HG02938 (cell line): Measurements from ENCODE around the gene HRH2.

ENCODE experiments used
- ATAC-seq: cut with Tn5 transposase; IDR thresholded peaks from one replicate; pipeline ENCODE4 v1.9.1; 2021; ENCODE audit warnings: mild to moderate bottlenecking, moderate library complexity; ENCODE audit not compliant: unreplicated experiment

The HRH2 gene

DNA sequence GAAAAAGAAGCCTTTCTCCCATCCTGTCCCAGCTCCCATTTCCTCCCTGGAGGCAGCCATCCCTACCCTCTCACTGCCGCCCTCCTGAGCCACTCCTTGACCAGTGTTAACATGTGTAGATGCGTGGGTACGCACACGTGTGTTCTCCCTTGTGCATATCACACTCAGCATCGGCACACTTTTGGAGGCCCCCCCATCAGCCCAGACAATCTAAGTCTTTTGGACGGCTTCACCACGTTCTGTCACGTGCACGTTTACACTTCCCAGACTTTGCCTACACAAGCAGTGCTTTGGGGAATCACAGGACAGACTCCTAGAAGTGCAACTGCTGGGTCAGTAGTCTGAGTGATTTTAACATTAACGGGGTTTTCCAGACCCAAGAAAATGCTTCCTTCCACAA is 18.0 kb downstream of the HRH2 start:
- ATAC-seq: no peak

- no peak for ATAC-seq
These were observed 19.7 kb downstream of the HRH2 start for GRCh38 chr5:175677571-175677970.

- no peak for ATAC-seq
These were observed 20.2 kb downstream of the HRH2 start for GRCh38 chr5:175678074-175678473.

DNA sequence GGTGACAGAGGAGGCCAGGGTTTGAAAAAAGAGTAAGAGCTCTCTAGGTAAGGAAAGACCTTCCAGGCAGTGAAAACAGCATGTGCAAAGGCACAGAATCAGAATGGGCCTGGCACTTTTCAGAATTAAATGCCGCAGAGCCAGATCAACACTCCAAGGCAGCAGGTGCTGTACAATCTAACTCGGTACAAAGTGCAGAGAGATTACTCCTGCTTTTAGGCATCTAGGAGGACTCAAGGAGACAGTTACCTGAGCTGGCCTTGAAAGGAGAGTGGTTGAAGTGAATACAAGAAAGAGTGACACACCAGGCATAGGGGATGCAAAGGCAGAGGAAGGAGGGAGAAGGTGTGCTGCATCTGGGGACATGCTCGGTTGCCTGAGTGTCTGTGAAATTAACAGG is 21.5 kb downstream of the HRH2 start:
- ATAC-seq: no peak

GRCh38 chr5:175680020-175680419 is 22.1 kb downstream of the HRH2 start:
- no peak for ATAC-seq

DNA sequence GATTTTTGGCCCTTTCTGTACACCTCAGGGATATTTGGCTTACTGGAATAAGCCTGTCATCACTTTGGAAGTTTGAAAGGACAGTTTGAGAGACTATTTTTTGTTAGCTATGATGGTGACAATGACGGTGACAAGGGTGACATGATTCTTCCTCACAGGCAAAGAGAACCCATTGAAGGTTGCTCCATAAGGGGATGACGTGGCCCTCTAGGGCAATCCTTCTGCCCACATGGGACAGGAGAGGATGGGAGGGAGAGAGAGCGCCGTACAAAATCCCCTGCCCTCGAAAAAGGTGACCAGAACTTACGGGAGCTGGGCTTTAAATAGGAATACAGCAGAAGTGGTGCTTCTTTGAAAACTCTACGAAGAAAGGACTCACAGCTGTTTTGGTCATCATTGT is 22.6 kb downstream of the HRH2 start:
- ATAC-seq: no peak

DNA sequence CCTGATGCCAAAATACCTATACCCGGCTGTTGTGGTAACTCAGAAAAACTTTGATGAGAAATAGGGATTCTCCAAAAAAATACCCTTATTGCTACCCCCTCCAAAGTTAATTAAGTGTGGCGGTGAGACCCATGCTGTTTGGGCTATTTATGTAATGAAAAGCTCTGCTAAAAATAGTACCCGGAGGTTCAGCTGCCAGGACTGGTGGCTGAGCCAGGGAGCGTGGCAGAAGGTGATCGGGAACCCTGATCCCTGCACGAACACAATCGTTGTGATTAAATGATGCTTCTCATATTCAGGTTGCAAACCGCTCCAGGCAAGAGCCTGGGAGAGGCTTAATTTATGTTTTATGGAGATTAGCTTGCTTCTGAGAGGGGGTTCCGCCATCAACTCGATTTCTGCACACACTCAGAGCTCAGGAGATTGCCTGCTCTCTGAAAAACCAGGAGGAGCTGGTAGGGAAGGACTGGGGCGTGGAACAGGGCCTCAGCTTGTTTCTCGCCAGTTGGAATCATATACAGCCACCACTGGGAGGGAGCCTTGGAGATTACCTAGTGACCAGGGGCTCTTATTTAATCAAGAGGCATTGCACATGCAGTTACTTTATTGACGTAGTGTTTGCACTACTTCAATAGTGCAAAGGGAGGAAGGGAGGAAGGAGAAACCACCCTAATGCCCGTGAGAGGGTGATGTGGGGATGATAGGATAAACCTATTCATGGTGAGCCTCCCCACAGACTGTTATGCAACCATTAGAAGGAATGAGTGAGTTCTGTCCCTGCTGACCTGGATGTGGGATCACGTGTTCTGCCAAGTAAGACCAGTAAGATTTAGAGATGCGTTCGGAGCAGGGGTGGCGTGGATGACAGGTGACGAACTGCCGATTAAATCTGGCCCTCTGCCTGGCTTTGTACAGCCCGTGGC is 23.4 kb downstream of the HRH2 start:
- ATAC-seq: no peak

GRCh38 chr5:175681968-175682340 is 24.1 kb downstream of the HRH2 start:
- ATAC-seq: no peak

DNA sequence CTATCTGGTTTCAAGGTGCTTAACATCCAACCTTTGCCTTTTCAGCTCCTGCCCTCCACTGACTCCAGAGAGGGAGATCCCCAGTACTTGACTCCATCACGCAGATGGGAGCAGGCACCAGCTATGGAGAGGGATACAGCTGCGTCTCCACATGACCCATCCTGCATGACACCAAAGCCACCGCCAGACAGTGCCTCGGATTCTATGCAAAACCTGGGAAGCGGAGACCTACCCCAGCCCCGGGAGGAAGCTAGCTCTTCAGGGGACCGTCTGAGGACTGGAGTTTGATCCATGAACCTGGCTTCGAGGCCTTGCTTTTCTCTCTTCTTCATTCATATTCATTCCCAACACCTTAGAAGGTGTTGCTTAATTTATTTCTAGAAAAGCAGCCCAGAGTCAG is 24.8 kb downstream of the HRH2 start:
- no peak for ATAC-seq

GRCh38 chr5:175683231-175683630 is 25.4 kb downstream of the HRH2 start:
- ATAC-seq: no peak

DNA sequence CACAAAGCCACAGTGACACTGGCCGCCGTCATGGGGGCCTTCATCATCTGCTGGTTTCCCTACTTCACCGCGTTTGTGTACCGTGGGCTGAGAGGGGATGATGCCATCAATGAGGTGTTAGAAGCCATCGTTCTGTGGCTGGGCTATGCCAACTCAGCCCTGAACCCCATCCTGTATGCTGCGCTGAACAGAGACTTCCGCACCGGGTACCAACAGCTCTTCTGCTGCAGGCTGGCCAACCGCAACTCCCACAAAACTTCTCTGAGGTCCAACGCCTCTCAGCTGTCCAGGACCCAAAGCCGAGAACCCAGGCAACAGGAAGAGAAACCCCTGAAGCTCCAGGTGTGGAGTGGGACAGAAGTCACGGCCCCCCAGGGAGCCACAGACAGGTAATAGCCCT is 26.1 kb downstream of the HRH2 start:
- ATAC-seq: no peak

- no peak for ATAC-seq
These were observed 27.1 kb downstream of the HRH2 start for GRCh38 chr5:175684931-175685330.

DNA sequence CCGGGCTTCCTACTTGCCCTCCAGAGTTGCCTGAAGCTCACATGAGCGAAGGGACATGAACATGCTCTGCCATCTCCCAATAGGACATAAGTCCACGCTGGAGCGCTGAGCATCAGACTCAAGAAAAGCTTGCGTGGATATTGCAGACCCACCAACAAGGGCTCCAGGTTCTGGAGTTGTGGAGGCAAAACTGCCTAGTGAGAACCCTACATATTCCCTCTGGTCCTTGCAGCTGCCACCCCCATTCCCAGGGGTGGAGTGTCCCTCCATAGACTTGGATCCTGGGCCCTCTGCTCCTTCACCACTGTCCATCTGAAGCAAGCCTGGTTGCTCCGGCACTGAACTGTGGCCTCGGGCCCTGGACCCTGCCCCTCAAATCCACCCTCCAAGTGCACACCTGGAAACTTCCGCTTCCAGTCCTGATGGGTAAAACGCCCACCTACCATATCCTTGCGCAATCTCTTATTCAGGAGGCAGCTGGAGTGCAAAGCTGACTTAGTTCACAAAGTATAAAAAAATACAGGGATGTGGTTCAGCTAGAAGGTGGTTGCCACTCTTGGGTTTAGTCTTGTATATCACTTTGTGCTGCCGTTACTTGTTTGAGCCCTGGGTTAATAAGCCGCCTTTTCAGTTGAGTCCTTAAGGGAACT is 28.0 kb downstream of the HRH2 start:
- no peak for ATAC-seq

DNA sequence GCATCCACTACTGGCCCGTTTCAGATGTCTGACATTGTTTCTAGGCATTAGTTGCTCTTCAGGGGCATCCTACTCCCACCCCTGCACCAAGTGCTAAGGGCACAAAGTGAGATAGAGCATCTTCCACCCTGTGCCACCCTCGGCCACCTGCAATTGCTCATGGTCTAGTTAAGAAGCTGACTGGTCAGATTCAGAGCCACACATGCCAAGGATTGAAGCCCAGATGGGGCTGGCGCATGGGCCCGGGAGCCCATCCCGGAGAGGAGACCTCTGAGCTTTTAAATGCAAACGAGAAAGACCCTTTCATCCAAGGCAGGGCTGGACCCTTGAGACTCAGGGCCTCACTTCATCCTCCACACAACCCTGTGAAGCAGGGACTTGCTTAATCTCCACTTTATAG is 28.5 kb downstream of the HRH2 start:
- no peak for ATAC-seq

DNA sequence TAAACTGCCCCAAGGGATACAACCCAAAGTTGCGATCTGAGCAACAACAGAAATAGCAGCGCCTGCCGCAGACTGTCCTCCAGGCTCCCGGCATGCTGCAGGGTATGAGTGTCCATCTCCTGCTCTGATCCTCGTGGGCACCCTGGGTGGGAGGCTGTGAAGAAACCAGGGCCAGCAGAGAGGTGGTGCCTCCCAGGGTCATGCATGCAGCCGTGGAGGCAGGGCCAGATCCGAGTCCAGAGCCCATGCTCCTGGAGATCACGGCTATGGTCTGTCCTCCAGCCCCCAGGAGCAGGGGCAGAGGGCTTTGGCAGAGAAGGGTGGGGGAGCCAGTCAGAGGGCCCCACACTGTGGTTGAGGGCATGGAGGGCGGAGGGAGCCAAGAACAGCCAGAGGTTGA is 29.0 kb downstream of the HRH2 start:
- ATAC-seq: no peak

DNA sequence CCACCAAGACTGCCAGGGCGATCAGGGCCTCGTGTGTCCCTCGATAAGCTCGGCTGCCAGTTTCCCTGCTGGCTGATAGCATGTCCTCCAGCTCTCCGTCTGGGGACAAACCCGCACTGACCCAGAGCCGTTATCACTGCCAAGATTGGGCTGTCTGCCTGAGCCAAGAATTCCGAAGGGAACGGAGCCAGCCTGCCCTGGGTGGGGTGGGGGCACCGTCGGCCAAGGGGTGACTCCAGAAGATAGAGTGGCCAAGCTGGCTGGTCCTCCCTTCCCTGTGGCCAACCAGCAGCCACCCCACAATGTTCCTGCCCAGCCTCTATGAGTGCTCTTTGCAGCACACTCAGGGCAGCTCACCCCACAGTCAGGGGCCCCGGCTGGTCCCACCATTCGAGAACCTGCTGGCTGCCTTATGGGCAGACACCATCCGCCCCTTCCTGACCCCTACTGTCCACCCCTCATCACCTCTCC is 29.4 kb downstream of the HRH2 start:
- no peak for ATAC-seq

- no peak for ATAC-seq
These were observed 30.7 kb downstream of the HRH2 start for GRCh38 chr5:175688352-175689146.

- ATAC-seq: no peak
These were observed 31.5 kb downstream of the HRH2 start for GRCh38 chr5:175689147-175689991.

DNA sequence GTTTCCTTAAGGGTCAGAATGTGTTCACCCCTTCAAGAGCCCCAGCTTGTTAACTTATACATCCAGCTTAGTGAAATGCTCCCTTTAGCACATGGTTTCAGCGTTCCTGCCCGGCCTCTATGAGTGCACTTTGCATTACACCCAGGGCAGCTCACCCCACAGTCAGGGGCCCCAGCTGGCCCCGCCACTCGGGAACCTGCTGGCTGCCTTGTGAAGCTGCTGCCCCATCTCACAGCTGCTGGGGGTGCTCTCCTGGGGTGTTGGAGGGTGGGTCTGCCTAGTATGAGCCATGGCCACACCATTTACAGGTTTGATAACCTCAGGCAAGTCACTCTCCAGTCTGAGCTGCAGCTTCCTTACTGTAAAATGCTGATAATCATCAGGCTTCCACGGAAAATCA is 32.2 kb downstream of the HRH2 start:
- no peak for ATAC-seq

DNA sequence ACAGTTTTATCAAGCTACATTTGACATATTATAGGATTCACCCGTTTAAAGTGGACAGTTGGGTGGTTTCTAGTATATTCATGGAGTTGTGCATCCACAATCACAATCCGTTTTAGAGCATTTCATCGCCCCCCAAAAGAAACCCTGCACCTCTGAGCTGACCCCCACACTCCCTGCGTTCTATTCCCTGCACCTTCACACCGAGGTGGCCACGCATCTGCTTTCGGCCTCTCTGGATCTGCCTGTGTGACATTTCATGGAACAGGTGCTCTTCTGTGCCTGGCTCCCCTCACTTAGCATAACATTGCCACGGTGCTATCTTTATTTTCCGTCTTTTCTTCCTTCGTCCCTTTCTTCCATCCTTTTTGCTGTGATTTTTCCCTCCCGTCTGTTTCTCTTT is 32.7 kb downstream of the HRH2 start:
- no peak for ATAC-seq

DNA sequence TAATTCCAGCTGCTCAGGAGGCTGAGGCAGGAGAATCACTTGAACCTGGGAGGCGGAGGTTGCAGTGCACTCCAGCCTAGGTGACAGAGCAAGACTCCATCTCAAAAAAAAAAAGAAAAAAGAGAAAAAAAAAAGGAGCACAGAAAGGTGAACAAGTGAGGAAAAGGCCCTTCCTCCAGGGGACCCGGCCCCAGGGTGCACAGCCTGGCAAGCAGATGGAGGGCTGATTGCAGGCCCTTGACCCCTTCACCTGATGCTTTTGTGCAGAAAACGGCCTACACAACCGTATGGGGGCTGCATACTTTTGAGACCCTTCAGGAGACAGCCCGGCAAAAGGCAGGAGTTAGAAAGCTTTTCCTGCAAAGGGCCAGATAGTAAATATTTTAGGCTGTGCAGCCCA is 33.9 kb downstream of the HRH2 start:
- no peak for ATAC-seq
